OCI-LY7 (cell line): Measurements from ENCODE around the gene MCM5. TPM values are rescaled to one million over a fixed set of nuclear protein-coding genes. Genes with fewer than 3 reads are reported as not detected.

Source experiments
- BruUV-seq: library from RNA; stranded (reverse); fragments of 400-500 nt; replicated peaks from 2 replicates; lab custom pipeline; 2021; lab: Mats Ljungman, UMichigan
- CTCF ChIA-PET: fragments of 300-600 bp; sonication (Branson Sonifier 250); formaldehyde crosslinking; loops from one replicate; lab custom pipeline; 2022; ENCODE audit warnings: antibody characterized with exemption; ENCODE audit not compliant: unreplicated experiment; lab: Charles Lee
- POLR2A ChIA-PET: fragments of 300-600 bp; sonication (Branson Sonifier 250); formaldehyde crosslinking; loops from one replicate; lab custom pipeline; 2022; ENCODE audit warnings: antibody characterized with exemption; lab: Charles Lee
- DNase-seq: peaks from one replicate; pipeline ENCODE4 v3.0.0-alpha.2; 2015; ENCODE audit warnings: low spot score
- H2AFZ ChIP-seq: fragments of 200-600 bp; sonication (generic), shearing (Covaris generic); 2 replicates; pipeline ENCODE4 v1.6.1; 2014; ENCODE audit warnings: mild to moderate bottlenecking, antibody characterized with exemption, low read length, moderate library complexity
- H3K27ac ChIP-seq: fragments of 200-600 bp; sonication (generic); 2 replicates; pipeline ENCODE4 v1.5.1; 2014; ENCODE audit warnings: mixed run types, low read depth, mild to moderate bottlenecking, moderate library complexity, low read length, inconsistent platforms; ENCODE audit not compliant: poor library complexity, severe bottlenecking
- H3K36me3 ChIP-seq: fragments of 200-600 bp; sonication (generic); 2 replicates; pipeline ENCODE4 v1.6.1; 2014; ENCODE audit warnings: mild to moderate bottlenecking, antibody characterized with exemption, low read length, moderate library complexity, mixed read lengths; ENCODE audit not compliant: insufficient read depth
- H3K4me1 ChIP-seq: fragments of 200-600 bp; sonication (generic); 2 replicates; pipeline ENCODE4 v1.5.1; 2014; ENCODE audit warnings: mild to moderate bottlenecking, low read length; ENCODE audit not compliant: insufficient read depth, poor library complexity, severe bottlenecking
- H3K4me2 ChIP-seq: fragments of 200-600 bp; sonication (generic); 2 replicates; pipeline ENCODE4 v1.6.1; 2014; ENCODE audit warnings: mild to moderate bottlenecking, low read length
- H3K4me3 ChIP-seq: fragments of 200-600 bp; sonication (generic); 2 replicates; pipeline ENCODE4 v1.5.1; 2014; ENCODE audit warnings: mild to moderate bottlenecking, low read depth, low read length; ENCODE audit not compliant: poor library complexity, severe bottlenecking
- H3K79me2 ChIP-seq: fragments of 200-600 bp; sonication (generic); 2 replicates; pipeline ENCODE4 v1.6.1; 2016; ENCODE audit warnings: low read depth, mild to moderate bottlenecking, low read length, moderate library complexity, mixed read lengths; ENCODE audit not compliant: insufficient read depth
- H3K9me2 ChIP-seq: fragments of 200-600 bp; sonication (generic); 2 replicates; pipeline ENCODE4 v1.6.1; 2016; ENCODE audit warnings: mild to moderate bottlenecking, low read length, mixed read lengths; ENCODE audit not compliant: insufficient read depth
- H3K9me3 ChIP-seq: fragments of 200-600 bp; sonication (generic); 2 replicates; pipeline ENCODE4 v1.6.1; 2014; ENCODE audit warnings: mild to moderate bottlenecking, mixed run types, low read length, mixed read lengths
- H4K20me1 ChIP-seq: fragments of 200-600 bp; sonication (generic); 2 replicates; pipeline ENCODE4 v1.6.1; 2014; ENCODE audit warnings: mild to moderate bottlenecking, antibody characterized with exemption, low read length, moderate library complexity, mixed read lengths; ENCODE audit not compliant: insufficient read depth
- CTCF ChIP-seq: fragments of 200-600 bp; sonication (generic); conservative IDR thresholded peaks from 2 replicates; pipeline ENCODE4 v1.5.1; 2014; ENCODE audit warnings: mild to moderate bottlenecking, antibody characterized with exemption, low read length, moderate library complexity, mixed read lengths
- EZH2phosphoT487 ChIP-seq: fragments of 200-600 bp; sonication (generic); IDR thresholded peaks from 2 replicates; pipeline ENCODE4 v1.6.1; 2018; ENCODE audit warnings: low read depth, borderline replicate concordance, mild to moderate bottlenecking, mixed run types, antibody characterized with exemption, low read length, moderate library complexity, mixed read lengths
- intact Hi-C: fragments of 100-400 bp; cut with micrococcal nuclease; formaldehyde crosslinking; loops from one replicate; pipeline ENCODE4 v1.10.0; 2022; ENCODE audit not compliant: unreplicated experiment
- total RNA-seq, 2 experiments: library from RNA; depleted of rRNA in 1 of 2; stranded (reverse); fragments of >200 nt in 1 of 2; shearing (Covaris generic) in 1 of 2; gene quantifications; 2 replicates each; pipeline ENCODE4 v1.2.3, GENCODE V29; 2014 to 2022

Gene MCM5
- total RNA-seq, 2 experiments from 2014 or later, result 242 to 360 TPM

GRCh38 chr22:35352214-35353111 lies 47.5 kb upstream of the MCM5 start:
- Histone ChIP-seq H3K9me3 (no peaks in the 10 kb centered on the region), H3K79me2 (no peaks in the 10 kb centered on the region), H3K4me3 (peak overlapping the region; percentile 56), H4K20me1 (no peaks in the 10 kb centered on the region), H2AFZ (peak overlapping the region; percentile 67; the same call in 1 of the 2 replicates), H3K9me2 (no peaks in the 10 kb centered on the region), H3K4me1 (peaks cover 70% of the 10 kb centered on the region), H3K4me2 (peak overlapping the region; percentile 88), H3K36me3 (no peaks in the 10 kb centered on the region), H3K27ac (peak overlapping the region; percentile 95)
- CTCF ChIA-PET, result interaction anchor here (0.8 kb wide), 1 partner anchor 57 kb away, joined by 3 read pairs; no protein-coding TSS in a partner anchor
- TF ChIP-seq EZH2phosphoT487 (no peak), CTCF (peak; percentile 66)
- intact Hi-C loops, result loop anchor here (1.0 to 10.0 kb wide), 6 partner anchors 28 to 662 kb away; partner anchors contain the start of gene HMOX1
- no TSS peak for BruUV-seq
- POLR2A ChIA-PET, result interaction anchor here (0.7 to 2.5 kb wide), 2 partner anchors 11 to 58 kb away, joined by 3 to 10 read pairs; no protein-coding TSS in a partner anchor
- DNase-seq, result peak; percentile 91

GRCh38 chr22:35353318-35353717 lies 46.6 kb upstream of the MCM5 start:
- ChIA-PET CTCF (no interaction called here), POLR2A (interaction anchor here (0.6 kb wide), 1 partner anchor 44 kb away, joined by 5 read pairs; no protein-coding TSS in a partner anchor)
- TF ChIP-seq CTCF, result no peak
- no peak for TF ChIP-seq EZH2phosphoT487
- intact Hi-C loops, result loop anchor here (2.0 to 10.0 kb wide), 4 partner anchors 27 to 661 kb away; partner anchors contain the start of gene HMOX1
- Histone ChIP-seq H4K20me1 (no peaks in the 10 kb centered on the region), H3K4me1 (peaks cover 70% of the 10 kb centered on the region), H3K9me2 (no peaks in the 10 kb centered on the region), H3K27ac (peak overlapping the region; percentile 95), H3K79me2 (no peaks in the 10 kb centered on the region), H3K9me3 (no peaks in the 10 kb centered on the region), H2AFZ (peak overlapping the region; percentile 67; the same call in 1 of the 2 replicates), H3K36me3 (no peaks in the 10 kb centered on the region), H3K4me3 (peak overlapping the region; percentile 56), H3K4me2 (peak overlapping the region; percentile 88)
- peak; percentile 46 for DNase-seq
- no TSS peak for BruUV-seq
